PC-3 (cell line): Measurements from ENCODE around the gene DIAPH2. TPM values are rescaled to one million over a fixed set of nuclear protein-coding genes. Genes with fewer than 3 reads are reported as not detected.
A peak's percentile ranks its signal among the peaks of the same experiment; 100 is the strongest.

Source experiments
- ATAC-seq: fragments of 200-7000 bp; cut with Tn5 transposase; 2 replicates; pipeline ENCODE4 v1.9.1; 2020; ENCODE audit warnings: mild to moderate bottlenecking, moderate library complexity
- BruUV-seq: library from RNA; stranded (reverse); fragments of 400-500 nt; replicated peaks from 2 replicates; lab custom pipeline; 2021; lab: Mats Ljungman, UMichigan
- CTCF ChIA-PET: fragments of 300-600 bp; sonication (Branson Sonifier 250); formaldehyde crosslinking; loops from one replicate; lab custom pipeline; 2022; ENCODE audit warnings: antibody characterized with exemption; lab: Charles Lee
- POLR2A ChIA-PET: fragments of 300-600 bp; sonication (Branson Sonifier 250); formaldehyde crosslinking; loops from one replicate; lab custom pipeline; 2022; ENCODE audit warnings: antibody characterized with exemption; ENCODE audit not compliant: unreplicated experiment; lab: Charles Lee
- DNase-seq: peaks from one replicate; pipeline ENCODE4 v3.0.0-alpha.2; 2015
- H2AFZ ChIP-seq: fragments of 300-600 bp; sonication (generic); 2 replicates; pipeline ENCODE4 v1.6.0; 2016; ENCODE audit warnings: antibody characterized with exemption, low read length
- H3F3A ChIP-seq: fragments of 300-600 bp; sonication (generic); one replicate; pipeline ENCODE4 v1.6.0; 2017; ENCODE audit warnings: antibody characterized with exemption, low read length, control low read depth, mild to moderate bottlenecking; ENCODE audit not compliant: unreplicated experiment
- H3K27ac ChIP-seq: fragments of 300-600 bp; sonication (generic); 2 replicates; pipeline ENCODE4 v1.5.1; 2016; ENCODE audit warnings: mild to moderate bottlenecking, low read length
- H3K27me3 ChIP-seq: fragments of 300-600 bp; sonication (generic); 2 replicates; pipeline ENCODE4 v1.6.1; 2016; ENCODE audit warnings: low read length, mixed read lengths
- H3K36me3 ChIP-seq: fragments of 300-600 bp; sonication (generic); 2 replicates; pipeline ENCODE4 v1.6.1; 2016; ENCODE audit warnings: low read depth, mixed run types, low read length, mixed read lengths
- H3K4me1 ChIP-seq: fragments of 300-600 bp; sonication (generic); 2 replicates; pipeline ENCODE4 v1.5.1; 2016; ENCODE audit warnings: low read length; ENCODE audit not compliant: insufficient read depth
- H3K4me2 ChIP-seq: fragments of 300-600 bp; sonication (generic); 2 replicates; pipeline ENCODE4 v1.6.0; 2016; ENCODE audit warnings: low read length
- H3K4me3 ChIP-seq: fragments of 300-600 bp; sonication (generic); 2 replicates; pipeline ENCODE4 v1.5.1; 2016; ENCODE audit warnings: mild to moderate bottlenecking, low read length, mixed read lengths
- H3K79me2 ChIP-seq: fragments of 300-600 bp; sonication (generic); 2 replicates; pipeline ENCODE4 v1.6.1; 2017; ENCODE audit warnings: low read length, mixed read lengths
- H3K9ac ChIP-seq: fragments of 300-600 bp; sonication (generic); 2 replicates; pipeline ENCODE4 v1.6.0; 2016; ENCODE audit warnings: mild to moderate bottlenecking, low read length
- H3K9me2 ChIP-seq: fragments of 300-600 bp; sonication (generic); replicated peaks from 2 replicates; pipeline ENCODE4 v1.6.1; 2016; ENCODE audit warnings: mixed run types, low read length, mixed read lengths
- H3K9me3 ChIP-seq: fragments of 300-600 bp; sonication (generic); 2 replicates; pipeline ENCODE4 v1.6.1; 2016; ENCODE audit warnings: low read length, mixed read lengths
- H4K20me1 ChIP-seq: fragments of 300-600 bp; sonication (generic); 2 replicates; pipeline ENCODE4 v1.6.1; 2016; ENCODE audit warnings: low read length, mixed read lengths
- CTCF ChIP-seq: fragments of 300-600 bp; sonication (generic); conservative IDR thresholded peaks from 2 replicates; pipeline ENCODE4 v1.5.1; 2017; ENCODE audit warnings: antibody characterized with exemption, low read depth, mild to moderate bottlenecking, low read length
- EZH2 ChIP-seq: fragments of 300-600 bp; sonication (generic); IDR thresholded peaks from one replicate; pipeline ENCODE4 v1.6.1; 2017; ENCODE audit warnings: antibody characterized with exemption, mild to moderate bottlenecking, low read length; ENCODE audit not compliant: unreplicated experiment
- EZH2phosphoT487 ChIP-seq: fragments of 300-600 bp; sonication (generic); IDR thresholded peaks from 2 replicates; pipeline ENCODE4 v1.6.1; 2018; ENCODE audit warnings: mild to moderate bottlenecking, antibody characterized with exemption, low read length, borderline replicate concordance
- intact Hi-C: fragments of 100-400 bp; cut with micrococcal nuclease; formaldehyde crosslinking; loops from 2 replicates; pipeline ENCODE4 v1.9.0; 2023
- total RNA-seq: library from RNA; depleted of rRNA; stranded (reverse); fragments of >200 nt; gene quantifications from 2 replicates; pipeline ENCODE4 v1.2.3, GENCODE V29; 2014

The DIAPH2 gene
- total RNA-seq, 1 experiment from 2014 or later, result 15.1 TPM

- Histone ChIP-seq H3K9me2 (no peaks in the 10 kb centered on the region), H3K4me3 (no peak overlapping the region)
- CTCF ChIA-PET, result no interaction called here
These were observed 80.2 kb downstream of the DIAPH2 start for GRCh38 chrX:96764864-96765263.

GRCh38 chrX:96770315-96770714, 85.7 kb downstream of the DIAPH2 start:
- CTCF ChIA-PET, result interaction anchor here (0.5 to 0.7 kb wide), 2 partner anchors 17 to 233 kb away, joined by 3 to 4 read pairs; no protein-coding TSS in a partner anchor
- ATAC-seq (no peak), DNase-seq (peak; percentile 52)
- Histone ChIP-seq H3K9me2 (no peaks in the 10 kb centered on the region), H3F3A (no peaks in the 10 kb centered on the region), H3K79me2 (no peaks in the 10 kb centered on the region), H3K27ac (no peak overlapping the region), H3K9ac (no peak overlapping the region), H3K9me3 (no peaks in the 10 kb centered on the region), H3K4me3 (no peak overlapping the region), H3K27me3 (no peaks in the 10 kb centered on the region), H3K4me1 (no peaks in the 10 kb centered on the region), H2AFZ (no peak overlapping the region), H3K4me2 (no peak overlapping the region), H4K20me1 (no peaks in the 10 kb centered on the region), H3K36me3 (no peaks in the 10 kb centered on the region)
- intact Hi-C loops, result loop anchor here (5.0 kb wide), 2 partner anchors 398 to 917 kb away; no protein-coding TSS in a partner anchor
- TF ChIP-seq EZH2 (no peak), CTCF (peak; percentile 69), EZH2phosphoT487 (no peak)
- BruUV-seq, result no TSS peak
- POLR2A ChIA-PET, result no interaction called here

More at GRCh38 chrX:96764864-96765263, 80.2 kb downstream of the DIAPH2 start:
- no peak for ATAC-seq
- H3K4me1 ChIP-seq, result no peaks in the 10 kb centered on the region
- no peaks in the 10 kb centered on the region for H3K9me3 ChIP-seq
- no peak overlapping the region for H3K27ac ChIP-seq
- H2AFZ ChIP-seq, result no peak overlapping the region
- no peaks in the 10 kb centered on the region for H3K27me3 ChIP-seq
- POLR2A ChIA-PET, result no interaction called here
- no peak for DNase-seq
- H4K20me1 ChIP-seq, result no peaks in the 10 kb centered on the region
- no peaks in the 10 kb centered on the region for H3K79me2 ChIP-seq
- no TSS peak for BruUV-seq
- H3K9ac ChIP-seq, result no peak overlapping the region
- no peaks in the 10 kb centered on the region for H3K36me3 ChIP-seq
- H3K4me2 ChIP-seq, result no peak overlapping the region
- intact Hi-C loops, result no loop called here
- H3F3A ChIP-seq, result no peaks in the 10 kb centered on the region
- TF ChIP-seq EZH2phosphoT487 (no peak), CTCF (no peak), EZH2 (no peak)

GRCh38 chrX:96771486-96771885, 86.8 kb downstream of the DIAPH2 start:
- Histone ChIP-seq H3K4me3 (no peak overlapping the region), H3K36me3 (no peaks in the 10 kb centered on the region), H3K79me2 (no peaks in the 10 kb centered on the region), H4K20me1 (no peaks in the 10 kb centered on the region), H3K27me3 (no peaks in the 10 kb centered on the region), H3K4me1 (peaks cover under 1% of the 10 kb centered on the region; the same call in 1 of the 2 replicates), H3K9ac (no peak overlapping the region), H3K27ac (no peak overlapping the region), H3K9me2 (no peaks in the 10 kb centered on the region), H3K4me2 (no peak overlapping the region), H2AFZ (no peak overlapping the region), H3F3A (no peaks in the 10 kb centered on the region), H3K9me3 (no peaks in the 10 kb centered on the region)
- ChIA-PET CTCF (no interaction called here), POLR2A (no interaction called here)
- no TSS peak for BruUV-seq
- TF ChIP-seq EZH2 (no peak), CTCF (no peak), EZH2phosphoT487 (no peak)
- DNase-seq (no peak), ATAC-seq (no peak)
- intact Hi-C loops, result loop anchor here (5.0 kb wide), 2 partner anchors 399 to 916 kb away; no protein-coding TSS in a partner anchor
